ENCODE measurements around the gene FTCD. TPM values are rescaled to one million over a fixed set of nuclear protein-coding genes. Genes with fewer than 3 reads are reported as not detected.
"Not testable (repeated sequence)": the region's sequence is repeated elsewhere in the genome, so short reads cannot be mapped to it uniquely, and the experiment has no call there.

The FTCD gene
- polyA plus RNA-seq, 12 donors, result 0.13 to 2.8 (median 1.6) TPM; not detected in 2

DNA sequence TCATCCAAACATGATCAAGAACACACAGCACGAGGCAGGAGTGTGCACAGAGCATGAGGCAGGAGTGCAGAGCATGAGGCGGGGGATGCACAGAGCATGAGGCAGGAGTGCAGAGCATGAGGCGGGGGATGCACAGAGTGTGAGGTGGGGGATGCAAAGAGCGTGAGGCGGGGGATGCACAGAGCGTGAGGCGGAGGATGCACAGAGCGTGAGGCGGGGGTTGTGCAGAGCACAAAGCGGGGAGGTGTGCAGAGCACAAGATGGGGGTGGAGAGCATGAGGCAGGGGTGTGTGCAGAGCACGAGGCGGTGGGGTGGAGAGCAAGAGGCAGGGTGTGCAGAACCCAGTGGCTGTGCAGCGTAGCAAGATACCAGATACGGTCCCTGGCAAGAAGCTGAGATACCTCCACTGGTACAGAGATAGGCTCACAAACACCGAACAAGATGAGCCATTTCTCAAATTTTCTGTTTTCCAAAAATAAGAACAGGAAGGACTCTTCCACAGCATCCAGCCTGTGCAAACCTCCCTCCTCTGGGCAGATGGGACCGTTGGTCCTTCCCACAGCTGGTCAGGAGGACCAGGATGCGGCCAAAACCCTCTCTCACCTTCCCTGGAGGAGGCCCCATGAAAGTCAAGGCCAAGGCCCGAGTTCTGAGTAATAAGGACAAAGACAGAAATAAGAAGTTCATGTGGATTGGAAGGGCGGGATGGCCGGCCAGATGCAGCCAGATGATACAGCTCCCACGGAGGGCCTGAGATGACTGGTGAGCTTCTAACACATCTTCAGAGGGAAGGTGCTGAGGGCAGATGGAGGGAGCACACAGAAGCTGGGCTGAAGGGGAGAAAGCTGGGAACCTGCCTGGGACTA lies 16.9 kb upstream of the FTCD start:
- no peak for DNase-seq

- DNase-seq, result no peak
Observed at GRCh38 chr21:46171585-46171984, 16.2 kb upstream of the FTCD start.

GRCh38 chr21:46170436-46171193 lies 15.2 kb upstream of the FTCD start:
- DNase-seq, result not testable (repeated sequence)

DNA sequence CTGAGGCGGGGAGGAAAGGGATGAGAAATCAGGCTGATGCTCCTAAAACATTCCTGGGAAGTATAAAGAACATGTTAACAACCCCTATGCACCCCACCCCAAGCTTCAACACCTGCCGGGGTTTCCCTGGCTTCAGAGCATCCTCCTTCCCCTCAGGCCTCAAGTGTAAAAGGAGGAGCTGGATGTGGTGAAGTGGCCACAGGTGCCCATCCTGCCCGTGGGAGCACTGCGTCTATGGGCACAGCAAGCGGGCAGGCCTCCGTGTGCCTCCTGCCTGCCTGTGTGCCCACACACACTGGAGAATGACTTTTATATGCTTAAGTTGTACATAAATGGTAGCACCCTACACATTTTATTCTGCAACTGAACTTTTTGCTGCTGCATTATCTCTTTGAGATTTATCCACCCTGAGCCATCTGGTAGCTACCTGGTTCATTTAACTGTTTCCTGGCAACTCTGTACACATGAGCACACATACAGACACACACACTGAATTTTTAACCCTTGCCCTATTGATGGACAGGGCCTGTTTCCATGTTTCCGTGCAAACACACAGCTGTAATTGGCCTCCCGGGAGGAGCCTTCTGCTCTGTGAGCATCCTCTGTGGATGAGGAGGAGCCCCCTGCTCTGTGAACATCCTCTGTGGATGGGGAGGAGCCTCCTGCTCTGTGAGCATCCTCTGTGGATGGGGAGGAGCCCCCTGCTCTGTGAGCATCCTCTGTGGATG lies 13.4 kb upstream of the FTCD start:
- DNase-seq, result no peak

GRCh38 chr21:46168238-46168637 lies 12.9 kb upstream of the FTCD start:
- no peak for DNase-seq

DNA sequence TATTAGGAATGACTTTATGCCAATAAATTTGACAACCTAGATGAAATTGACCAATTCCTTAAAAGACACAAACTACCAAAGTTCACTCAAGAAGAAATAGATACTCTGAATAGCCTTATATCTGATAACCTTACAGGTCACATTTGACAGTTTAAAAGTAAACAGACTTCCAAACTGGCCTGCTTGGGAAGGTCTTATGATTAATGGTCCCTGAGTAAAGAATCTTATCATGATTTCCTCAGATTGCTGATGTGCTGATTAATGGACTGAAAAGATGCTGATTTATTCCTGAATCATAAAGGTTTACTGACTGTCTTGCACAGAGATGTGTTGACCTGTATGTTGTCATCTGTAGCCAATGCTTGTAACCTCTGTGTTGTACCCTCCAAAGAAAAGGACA lies 9.7 kb upstream of the FTCD start:
- DNase-seq, result no peak

DNA sequence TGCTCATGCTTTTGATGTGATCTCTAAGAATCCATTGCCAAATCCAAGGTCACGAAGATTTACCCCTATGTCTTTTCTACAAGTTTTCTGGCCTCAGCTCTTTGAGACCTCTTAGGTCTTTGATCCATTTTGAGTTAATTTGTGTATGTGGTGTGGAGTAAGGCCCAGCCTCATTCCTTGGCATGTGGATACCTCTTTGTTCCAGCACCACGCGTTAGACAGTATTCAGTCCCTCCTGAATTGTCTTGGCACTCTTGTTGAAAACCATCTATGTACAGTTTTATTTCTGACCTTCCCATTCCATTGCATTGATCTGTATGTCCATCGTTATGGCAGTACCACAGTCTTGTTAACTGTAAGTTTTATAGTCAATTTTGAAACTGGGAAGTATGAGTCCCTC lies 8.0 kb upstream of the FTCD start:
- DNase-seq, result no peak

GRCh38 chr21:46161633-46162592 lies 6.5 kb upstream of the FTCD start:
- DNase-seq, result no peak

DNA sequence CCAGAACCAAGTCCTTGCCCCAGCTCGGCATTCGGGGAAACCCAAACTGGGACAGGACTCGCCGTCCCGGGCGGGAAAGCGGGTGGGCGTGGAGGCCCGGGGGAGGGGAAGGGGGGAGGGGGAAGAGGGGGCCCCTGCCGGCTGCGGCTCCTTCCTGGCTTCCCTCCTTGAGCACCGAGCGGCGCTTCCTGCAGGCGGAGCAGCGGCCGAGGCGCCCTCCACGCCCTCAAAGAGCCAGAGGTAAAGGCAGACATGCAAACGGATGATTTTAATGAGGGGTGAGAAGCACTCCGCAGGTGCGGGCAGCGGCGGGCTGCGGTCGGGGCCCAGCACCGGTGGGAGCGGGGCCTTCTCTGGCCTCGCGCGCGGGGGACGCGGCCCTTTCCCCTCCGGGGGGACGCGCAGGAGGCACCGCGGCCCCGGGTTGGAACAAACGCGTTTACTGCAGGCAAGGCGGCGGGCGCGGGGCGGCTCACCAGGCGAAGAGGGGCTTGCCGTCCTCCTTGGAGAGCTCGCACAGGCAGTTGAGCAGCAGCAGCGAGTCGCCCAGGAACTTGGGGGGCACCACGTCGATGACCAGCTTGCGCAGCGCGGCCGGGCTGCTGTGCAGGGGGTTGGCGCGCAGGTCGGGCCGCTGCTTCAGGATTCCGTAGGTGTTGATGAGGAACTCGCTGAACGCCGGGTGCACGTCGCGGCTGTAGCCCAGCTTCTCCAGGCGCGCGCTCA lies 5.7 kb upstream of the FTCD start:
- no peak for DNase-seq

GRCh38 chr21:46160657-46160906 lies 5.2 kb upstream of the FTCD start:
- DNase-seq, result no peak

DNA sequence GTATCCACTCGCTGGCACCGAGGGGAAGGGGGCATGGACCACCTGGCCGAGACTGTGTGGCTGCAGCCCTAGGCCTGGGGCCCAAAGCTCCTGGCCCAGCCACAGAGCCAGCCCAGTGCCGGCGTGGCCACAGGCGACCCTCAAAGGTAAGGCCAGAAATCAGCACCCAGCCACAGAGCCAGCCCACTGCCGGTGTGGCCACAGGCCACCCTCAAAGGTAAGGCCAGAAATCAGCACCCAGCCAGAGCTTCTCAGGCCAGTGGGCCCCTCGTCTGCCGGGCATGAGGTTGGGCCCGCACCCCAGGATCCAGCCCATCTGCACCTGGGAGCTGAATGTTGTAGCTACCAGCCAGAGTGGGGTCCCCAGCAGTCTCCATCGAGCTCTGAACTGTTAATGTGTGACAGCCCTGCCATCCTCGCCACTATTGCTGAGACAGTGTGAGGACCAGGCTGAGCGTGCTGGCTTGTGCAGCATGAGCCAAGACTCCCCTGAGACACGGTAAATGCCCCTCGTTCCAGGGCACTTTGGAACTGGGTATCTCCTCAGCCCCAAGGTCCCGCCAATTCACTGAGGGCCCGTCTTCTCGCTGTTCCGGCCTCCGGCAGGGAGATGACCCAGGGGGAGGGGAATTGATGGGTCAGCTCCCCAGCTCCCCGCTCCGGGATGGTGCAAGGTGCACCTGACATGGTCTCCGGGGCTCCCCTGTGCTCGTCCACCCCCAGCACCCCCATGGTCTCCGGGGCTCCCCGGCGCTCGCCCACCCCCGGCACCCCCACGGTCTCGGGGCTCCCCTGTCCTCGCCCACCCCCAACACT lies 4.7 kb upstream of the FTCD start:
- no peak for DNase-seq

- no peak for DNase-seq
Observed at GRCh38 chr21:46159390-46159789, 4.0 kb upstream of the FTCD start.

- no peak for DNase-seq
Observed at GRCh38 chr21:46158666-46159300, 3.4 kb upstream of the FTCD start.

DNA sequence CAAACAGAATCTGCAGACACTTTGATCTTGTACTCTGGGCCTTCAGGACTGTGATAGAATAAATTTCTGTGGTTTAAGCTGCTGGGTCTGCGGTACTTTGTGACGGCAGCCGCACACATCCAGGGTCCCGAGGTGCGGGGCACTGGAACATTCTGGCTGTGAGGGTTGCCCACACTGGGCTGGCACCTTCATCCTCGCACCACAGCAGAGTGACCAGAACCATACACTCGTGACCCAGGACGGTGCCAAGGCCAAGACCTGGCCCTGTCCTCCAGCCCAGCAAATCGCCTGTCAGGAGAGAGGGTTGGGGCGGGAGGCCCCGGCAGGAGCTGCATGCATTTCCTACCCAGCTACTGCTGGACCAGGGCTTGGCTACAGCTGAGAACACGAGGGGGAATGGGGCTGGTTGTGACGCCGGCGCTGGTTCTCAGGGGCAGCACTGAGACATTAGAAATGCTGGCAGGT lies 2.6 kb upstream of the FTCD start:
- DNase-seq, result no peak

DNA sequence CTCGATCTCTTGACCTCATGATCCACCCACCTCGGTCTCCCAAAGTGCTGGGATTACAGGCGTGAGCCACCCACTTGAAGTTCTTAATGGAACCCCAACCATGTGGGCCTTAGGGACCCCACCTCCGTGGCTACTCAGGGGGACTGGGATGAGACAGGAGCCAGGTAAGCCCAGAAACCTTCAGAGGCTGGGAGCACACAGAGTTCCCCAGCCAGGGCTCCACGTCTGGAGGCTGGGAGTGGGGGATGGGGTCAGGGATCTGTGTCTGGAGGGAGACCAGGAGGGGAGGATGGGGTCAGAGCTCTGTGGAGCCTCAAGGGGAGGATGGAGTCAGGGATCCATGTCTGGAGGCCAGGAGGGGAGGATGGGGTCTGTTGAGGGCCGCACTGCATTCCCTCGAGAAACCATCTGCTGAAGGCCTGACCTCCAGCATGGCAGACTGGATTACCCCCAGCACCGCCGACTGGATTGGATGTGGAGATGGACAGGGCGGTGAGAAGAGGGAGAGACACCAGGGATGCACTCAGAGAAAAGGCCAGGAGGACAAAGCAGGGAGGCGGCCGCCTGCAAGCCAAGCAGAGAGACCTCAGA lies 2.1 kb upstream of the FTCD start:
- DNase-seq, result no peak

- no peak for DNase-seq
Observed at GRCh38 chr21:46156678-46157077, 1.3 kb upstream of the FTCD start.

DNA sequence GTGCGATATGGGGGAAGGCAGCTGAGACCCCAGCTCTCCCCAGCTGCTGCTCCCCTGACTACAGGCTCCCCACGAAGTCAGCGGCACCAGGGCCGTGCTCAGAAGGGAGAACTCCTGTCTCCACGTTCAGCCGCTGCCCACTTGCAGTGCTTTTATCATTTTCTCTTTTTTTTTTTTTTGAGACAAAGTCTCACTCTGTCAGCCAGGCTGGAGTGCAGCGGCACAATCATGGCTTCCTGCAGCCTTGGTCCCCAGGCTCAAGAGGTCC lies 933 bp upstream of the FTCD start:
- no peak for DNase-seq

GRCh38 chr21:46154955-46155513 lies 345 bp downstream of the FTCD start:
- no peak for DNase-seq

All from muscle of arm (tissue), 12 donors.